ENCODE data around the gene SECISBP2. TPM values are rescaled to one million over a fixed set of nuclear protein-coding genes. Genes with fewer than 3 reads are reported as not detected.
A peak's percentile ranks its signal among the peaks of the same experiment; 100 is the strongest.

SECISBP2 gene
- polyA plus RNA-seq, 2 of the 4 experiments (the other 2 are of a cell fraction) = 16.3 to 43.4 TPM

- Histone ChIP-seq H3K4me1 (no peaks in the 10 kb centered on the region), H3K4me3 (no peak overlapping the region), H3K4me2 (no peak overlapping the region), H3K27ac (no peak overlapping the region), H3K9me3 (no peaks in the 10 kb centered on the region)
- FAIRE-seq = no peak
- peak in 1 of 2 experiments; percentile 8; a peak in 3 of 6 replicates for ATAC-seq
- WGBS (ENCODE audit: missing lambda C conversion rate) = 77% methylated on average over 13 of the region's 14 CpGs
- no peak for TF ChIP-seq CHD4 (IDR thresholded peaks at IDR 0.05; ENCODE audit: borderline replicate concordance)
- TF ChIP-seq, protein P1, sequence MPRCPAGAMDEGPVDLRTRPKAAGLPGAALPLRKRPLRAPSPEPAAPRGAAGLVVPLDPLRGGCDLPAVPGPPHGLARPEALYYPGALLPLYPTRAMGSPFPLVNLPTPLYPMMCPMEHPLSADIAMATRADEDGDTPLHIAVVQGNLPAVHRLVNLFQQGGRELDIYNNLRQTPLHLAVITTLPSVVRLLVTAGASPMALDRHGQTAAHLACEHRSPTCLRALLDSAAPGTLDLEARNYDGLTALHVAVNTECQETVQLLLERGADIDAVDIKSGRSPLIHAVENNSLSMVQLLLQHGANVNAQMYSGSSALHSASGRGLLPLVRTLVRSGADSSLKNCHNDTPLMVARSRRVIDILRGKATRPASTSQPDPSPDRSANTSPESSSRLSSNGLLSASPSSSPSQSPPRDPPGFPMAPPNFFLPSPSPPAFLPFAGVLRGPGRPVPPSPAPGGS (IDR thresholded peaks at IDR 0.05) = no peak
- no peak for TF ChIP-seq ZFP36 (IDR thresholded peaks at IDR 0.05; ENCODE audit: borderline replicate concordance, partially characterized antibody)
- TF ChIP-seq, protein P2, sequence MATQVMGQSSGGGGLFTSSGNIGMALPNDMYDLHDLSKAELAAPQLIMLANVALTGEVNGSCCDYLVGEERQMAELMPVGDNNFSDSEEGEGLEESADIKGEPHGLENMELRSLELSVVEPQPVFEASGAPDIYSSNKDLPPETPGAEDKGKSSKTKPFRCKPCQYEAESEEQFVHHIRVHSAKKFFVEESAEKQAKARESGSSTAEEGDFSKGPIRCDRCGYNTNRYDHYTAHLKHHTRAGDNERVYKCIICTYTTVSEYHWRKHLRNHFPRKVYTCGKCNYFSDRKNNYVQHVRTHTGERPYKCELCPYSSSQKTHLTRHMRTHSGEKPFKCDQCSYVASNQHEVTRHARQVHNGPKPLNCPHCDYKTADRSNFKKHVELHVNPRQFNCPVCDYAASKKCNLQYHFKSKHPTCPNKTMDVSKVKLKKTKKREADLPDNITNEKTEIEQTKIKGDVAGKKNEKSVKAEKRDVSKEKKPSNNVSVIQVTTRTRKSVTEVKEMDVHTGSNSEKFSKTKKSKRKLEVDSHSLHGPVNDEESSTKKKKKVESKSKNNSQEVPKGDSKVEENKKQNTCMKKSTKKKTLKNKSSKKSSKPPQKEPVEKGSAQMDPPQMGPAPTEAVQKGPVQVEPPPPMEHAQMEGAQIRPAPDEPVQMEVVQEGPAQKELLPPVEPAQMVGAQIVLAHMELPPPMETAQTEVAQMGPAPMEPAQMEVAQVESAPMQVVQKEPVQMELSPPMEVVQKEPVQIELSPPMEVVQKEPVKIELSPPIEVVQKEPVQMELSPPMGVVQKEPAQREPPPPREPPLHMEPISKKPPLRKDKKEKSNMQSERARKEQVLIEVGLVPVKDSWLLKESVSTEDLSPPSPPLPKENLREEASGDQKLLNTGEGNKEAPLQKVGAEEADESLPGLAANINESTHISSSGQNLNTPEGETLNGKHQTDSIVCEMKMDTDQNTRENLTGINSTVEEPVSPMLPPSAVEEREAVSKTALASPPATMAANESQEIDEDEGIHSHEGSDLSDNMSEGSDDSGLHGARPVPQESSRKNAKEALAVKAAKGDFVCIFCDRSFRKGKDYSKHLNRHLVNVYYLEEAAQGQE (IDR thresholded peaks at IDR 0.05) = no peak
- no peak for TF ChIP-seq RARB (CRISPR knock-in tag; IDR thresholded peaks at IDR 0.05)
- TF ChIP-seq GATA3 (IDR thresholded peaks at IDR 0.05; ENCODE audit: borderline replicate concordance) = no peak
- no peak for TF ChIP-seq PHF8 (IDR thresholded peaks at IDR 0.05; ENCODE audit: borderline replicate concordance, low read depth)
- TF ChIP-seq RNF2 (IDR thresholded peaks at IDR 0.05; ENCODE audit: borderline replicate concordance, low read depth) = no peak
- TF ChIP-seq, protein P3, sequence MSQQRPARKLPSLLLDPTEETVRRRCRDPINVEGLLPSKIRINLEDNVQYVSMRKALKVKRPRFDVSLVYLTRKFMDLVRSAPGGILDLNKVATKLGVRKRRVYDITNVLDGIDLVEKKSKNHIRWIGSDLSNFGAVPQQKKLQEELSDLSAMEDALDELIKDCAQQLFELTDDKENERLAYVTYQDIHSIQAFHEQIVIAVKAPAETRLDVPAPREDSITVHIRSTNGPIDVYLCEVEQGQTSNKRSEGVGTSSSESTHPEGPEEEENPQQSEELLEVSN (IDR thresholded peaks at IDR 0.05; ENCODE audit: borderline replicate concordance, low read depth) = no peak
- TF ChIP-seq RCOR1 (IDR thresholded peaks at IDR 0.05; ENCODE audit: low read depth, low read length) = no peak
- no peak for TF ChIP-seq CBX8 (IDR thresholded peaks at IDR 0.05)
- no peak for TF ChIP-seq RAD21 (conservative IDR thresholded peaks at IDR 0.05 in 1 of 2, IDR thresholded peaks at IDR 0.05 in 1 of 2)
- TF ChIP-seq JUN (IDR thresholded peaks at IDR 0.05) = no peak
- TF ChIP-seq HOXA7 (CRISPR knock-in tag; IDR thresholded peaks at IDR 0.05) = no peak
- TF ChIP-seq MAZ (IDR thresholded peaks at IDR 0.05; ENCODE audit: borderline replicate concordance, low read depth, low read length) = no peak
- no peak for TF ChIP-seq NFE2L2 (conservative IDR thresholded peaks at IDR 0.05; ENCODE audit: low read length)
- TF ChIP-seq MAFK (IDR thresholded peaks at IDR 0.05; ENCODE audit: partially characterized antibody) = no peak
- TF ChIP-seq ZSCAN20 (CRISPR knock-in tag; IDR thresholded peaks at IDR 0.05) = no peak
- ChIA-PET POLR2A (no interaction called here), CTCF (interaction anchor here (1.9 kb wide), 1 partner anchor 181 kb away, joined by 6 read pairs; no protein-coding TSS in a partner anchor)
- DNase-seq (ENCODE audit: low read depth in 1 of 2, low spot score in 1 of 2) = no peak
Observed at GRCh38 chr9:89367726-89368437, 49.6 kb downstream of the SECISBP2 start.

DNA sequence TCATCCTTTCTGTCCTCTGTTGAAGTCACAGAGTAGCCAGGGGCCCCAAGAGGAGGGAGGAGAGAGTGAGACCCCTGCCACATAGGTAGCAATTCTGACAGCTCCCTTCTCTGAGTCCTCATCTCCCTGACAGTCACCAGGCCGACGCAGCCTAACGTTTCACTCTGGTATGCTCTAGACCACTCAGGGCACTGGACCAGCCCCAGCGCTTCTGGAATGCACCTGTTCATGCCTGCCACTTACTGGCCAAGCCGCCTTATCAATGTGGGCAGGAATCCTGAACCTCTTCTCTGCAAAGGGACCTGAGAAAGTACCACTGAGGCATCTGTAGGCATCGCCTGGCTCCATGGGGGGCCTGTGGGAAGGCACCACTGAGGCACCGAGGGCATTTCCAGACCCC is 50.2 kb downstream of the SECISBP2 start:
- no peaks in the 10 kb centered on the region for H3K4me1 ChIP-seq
- H3K9me3 ChIP-seq = no peaks in the 10 kb centered on the region
- ChIA-PET CTCF (interaction anchor here (1.9 kb wide), 1 partner anchor 181 kb away, joined by 6 read pairs; no protein-coding TSS in a partner anchor), POLR2A (no interaction called here)
- 78% methylated on average over 7 of the region's 7 CpGs for WGBS (ENCODE audit: missing lambda C conversion rate)
- TF ChIP-seq RAD21 (conservative IDR thresholded peaks at IDR 0.05 in 1 of 2, IDR thresholded peaks at IDR 0.05 in 1 of 2) (no peak), RFX5 (IDR thresholded peaks at IDR 0.05) (no peak)
- TF ChIP-seq, protein P2 (IDR thresholded peaks at IDR 0.05) = no peak
- TF ChIP-seq, protein P4, sequence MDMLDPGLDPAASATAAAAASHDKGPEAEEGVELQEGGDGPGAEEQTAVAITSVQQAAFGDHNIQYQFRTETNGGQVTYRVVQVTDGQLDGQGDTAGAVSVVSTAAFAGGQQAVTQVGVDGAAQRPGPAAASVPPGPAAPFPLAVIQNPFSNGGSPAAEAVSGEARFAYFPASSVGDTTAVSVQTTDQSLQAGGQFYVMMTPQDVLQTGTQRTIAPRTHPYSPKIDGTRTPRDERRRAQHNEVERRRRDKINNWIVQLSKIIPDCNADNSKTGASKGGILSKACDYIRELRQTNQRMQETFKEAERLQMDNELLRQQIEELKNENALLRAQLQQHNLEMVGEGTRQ (IDR thresholded peaks at IDR 0.05) = no peak
- DNase-seq (ENCODE audit: low read depth in 1 of 2, low spot score in 1 of 2) = no peak
- H3K4me2 ChIP-seq = no peak overlapping the region
- FAIRE-seq = no peak
- no peak for ATAC-seq
- no peak overlapping the region for H3K27ac ChIP-seq
- H3K4me3 ChIP-seq = no peak overlapping the region
